ENCODE data around the gene PITRM1. TPM values are rescaled to one million over a fixed set of nuclear protein-coding genes. Genes with fewer than 3 reads are reported as not detected.

Gene PITRM1, protein sequence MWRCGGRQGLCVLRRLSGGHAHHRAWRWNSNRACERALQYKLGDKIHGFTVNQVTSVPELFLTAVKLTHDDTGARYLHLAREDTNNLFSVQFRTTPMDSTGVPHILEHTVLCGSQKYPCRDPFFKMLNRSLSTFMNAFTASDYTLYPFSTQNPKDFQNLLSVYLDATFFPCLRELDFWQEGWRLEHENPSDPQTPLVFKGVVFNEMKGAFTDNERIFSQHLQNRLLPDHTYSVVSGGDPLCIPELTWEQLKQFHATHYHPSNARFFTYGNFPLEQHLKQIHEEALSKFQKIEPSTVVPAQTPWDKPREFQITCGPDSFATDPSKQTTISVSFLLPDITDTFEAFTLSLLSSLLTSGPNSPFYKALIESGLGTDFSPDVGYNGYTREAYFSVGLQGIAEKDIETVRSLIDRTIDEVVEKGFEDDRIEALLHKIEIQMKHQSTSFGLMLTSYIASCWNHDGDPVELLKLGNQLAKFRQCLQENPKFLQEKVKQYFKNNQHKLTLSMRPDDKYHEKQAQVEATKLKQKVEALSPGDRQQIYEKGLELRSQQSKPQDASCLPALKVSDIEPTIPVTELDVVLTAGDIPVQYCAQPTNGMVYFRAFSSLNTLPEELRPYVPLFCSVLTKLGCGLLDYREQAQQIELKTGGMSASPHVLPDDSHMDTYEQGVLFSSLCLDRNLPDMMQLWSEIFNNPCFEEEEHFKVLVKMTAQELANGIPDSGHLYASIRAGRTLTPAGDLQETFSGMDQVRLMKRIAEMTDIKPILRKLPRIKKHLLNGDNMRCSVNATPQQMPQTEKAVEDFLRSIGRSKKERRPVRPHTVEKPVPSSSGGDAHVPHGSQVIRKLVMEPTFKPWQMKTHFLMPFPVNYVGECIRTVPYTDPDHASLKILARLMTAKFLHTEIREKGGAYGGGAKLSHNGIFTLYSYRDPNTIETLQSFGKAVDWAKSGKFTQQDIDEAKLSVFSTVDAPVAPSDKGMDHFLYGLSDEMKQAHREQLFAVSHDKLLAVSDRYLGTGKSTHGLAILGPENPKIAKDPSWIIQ
- total RNA-seq: 10 to 100 TPM; 75.9 to 97.0 TPM

DNA sequence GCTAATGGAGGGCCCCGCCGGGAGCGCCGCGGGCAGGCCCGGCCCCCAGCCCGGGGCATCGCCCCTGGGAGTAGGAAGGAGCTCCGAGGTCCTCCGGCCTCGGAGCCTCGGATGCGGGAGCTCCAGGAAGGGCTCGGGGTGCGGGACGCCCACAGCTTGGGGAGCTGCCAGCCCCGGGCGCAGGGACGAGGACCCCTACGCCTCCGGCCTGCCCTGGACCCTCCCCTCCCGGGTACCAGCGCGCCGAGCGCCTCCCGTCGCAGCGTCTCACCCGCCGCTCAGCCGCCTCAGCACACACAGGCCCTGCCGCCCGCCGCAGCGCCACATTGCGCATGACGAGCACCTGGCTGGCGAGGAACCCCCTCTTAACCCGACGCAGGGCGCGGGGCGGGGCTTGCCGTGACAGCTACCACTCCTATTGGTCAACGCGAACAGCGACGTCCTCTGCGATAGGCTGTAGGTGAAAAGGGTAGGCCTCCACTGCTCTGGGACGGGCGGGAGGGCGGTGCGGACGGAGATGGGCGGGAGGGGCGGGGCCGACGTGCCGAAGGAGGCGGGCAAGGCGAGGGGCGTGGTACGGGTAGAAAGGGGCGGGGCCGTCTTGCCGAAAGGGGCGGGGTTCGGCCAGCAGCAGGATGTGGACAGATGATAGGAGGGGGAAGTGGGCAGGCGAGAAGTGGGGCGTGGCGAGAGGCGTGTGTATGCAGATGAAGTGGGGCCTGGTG lies at the start of gene PITRM1:
PITRM1 (minus strand) TSS at position 337 of the 725 bp plus-strand sequence; CDS start at position 327, 10 bp downstream.

Other genes with a start within 250 kb of the PITRM1 start
- 100 to 1,000 TPM; 119 to 243 TPM for gene PFKP, start 105.2 kb downstream of the PITRM1 start, total RNA-seq

All from melanocyte of skin (primary cell).